Measurements from ENCODE around the gene MPST.
"Not testable (repeated sequence)": the region's sequence is repeated elsewhere in the genome, so short reads cannot be mapped to it uniquely, and the experiment has no call there.

Gene MPST

GRCh38 chr22:37019309-37020191, at the start of gene MPST, which contains the start of gene TST:
Gene MPST, plus strand, starts transcription at chr22:37019742. Its CDS starts 95 bp downstream, at chr22:37019837.
Gene TST, minus strand, starts transcription at chr22:37019447. Its CDS starts 715 bp downstream, at chr22:37018732.
- DNase-seq (ENCODE audit: low read depth in 1 of 2, low spot score in 1 of 2) = peak in 1 of 2 donors; percentile 16

GRCh38 chr22:36971341-36972125, 48.0 kb upstream of the MPST start:
- no peak for DNase-seq (ENCODE audit: low read depth in 1 of 2, low spot score in 1 of 2)

DNA sequence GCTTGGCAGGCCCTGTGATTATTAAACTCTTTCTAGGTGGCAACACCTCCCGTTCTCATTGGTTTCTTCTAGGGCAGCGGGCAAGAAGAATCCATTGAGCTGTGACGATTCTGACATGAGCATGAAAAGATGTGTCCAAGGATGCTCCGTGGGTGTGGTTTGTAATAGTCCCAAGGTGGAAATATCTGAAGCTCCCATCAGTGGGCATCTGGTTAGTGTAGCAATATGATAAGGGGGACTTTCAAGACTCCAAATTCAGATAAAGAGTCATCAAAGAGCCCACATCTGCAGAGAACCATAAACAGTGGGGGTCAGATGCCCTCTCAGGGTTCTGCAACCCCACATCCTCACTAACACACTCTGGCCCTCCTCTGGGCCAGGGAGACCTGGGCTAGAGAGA, 42.9 kb upstream of the MPST start:
- DNase-seq (ENCODE audit: low read depth in 1 of 2, low spot score in 1 of 2) = no peak

GRCh38 chr22:36977401-36977861, 42.1 kb upstream of the MPST start:
- peak; percentile 49 to 65 for DNase-seq (ENCODE audit: low read depth in 1 of 2, low spot score in 1 of 2)

- DNase-seq (ENCODE audit: low read depth in 1 of 2, low spot score in 1 of 2) = peak; percentile 77 to 78
Measured at GRCh38 chr22:36977947-36978660, 41.4 kb upstream of the MPST start.

DNA sequence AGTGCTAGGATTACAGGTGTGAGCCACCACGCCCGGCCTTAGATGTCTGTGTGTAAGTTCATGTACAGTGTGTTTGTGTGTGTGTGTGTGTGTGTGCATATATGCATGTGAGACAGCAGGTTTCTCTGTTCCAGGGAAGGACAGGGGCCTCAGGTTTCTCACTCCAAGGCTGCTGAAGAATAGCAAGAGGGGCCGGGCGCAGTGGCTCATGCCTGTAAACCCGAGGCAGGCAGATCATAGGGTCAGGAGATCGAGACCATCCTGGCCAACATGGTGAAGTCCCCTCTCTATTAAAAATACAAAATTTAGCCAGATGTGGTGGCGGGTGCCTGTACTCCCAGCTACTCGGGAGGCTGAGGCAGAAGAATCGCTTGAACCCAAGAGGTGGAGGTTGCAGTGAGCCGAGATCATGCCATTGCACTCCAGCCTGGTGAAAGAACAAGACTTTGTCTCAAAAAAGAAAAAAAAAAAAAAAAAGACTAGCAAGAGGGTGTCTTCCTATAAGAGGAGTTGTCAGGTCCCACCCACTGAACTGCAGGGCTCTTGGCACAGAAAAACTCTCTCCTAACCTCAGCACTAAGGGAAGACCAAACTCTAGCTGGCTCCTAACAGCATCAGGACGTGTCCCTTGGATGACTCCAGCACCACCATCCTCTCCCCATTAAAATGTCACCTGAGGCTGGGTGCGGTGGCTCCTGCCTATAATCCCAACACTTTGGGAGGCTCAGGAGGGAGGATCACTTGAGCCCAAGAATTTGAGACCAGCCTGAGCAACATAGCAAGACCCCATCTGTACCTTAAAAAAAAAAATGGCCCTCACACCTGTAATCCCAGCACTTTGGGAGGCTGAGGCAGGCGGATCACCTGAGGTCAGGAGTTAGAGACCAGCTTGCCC, 40.3 kb upstream of the MPST start:
- DNase-seq (ENCODE audit: low read depth in 1 of 2, low spot score in 1 of 2) = no peak

GRCh38 chr22:36981247-36981775, 38.2 kb upstream of the MPST start:
- DNase-seq (ENCODE audit: low read depth in 1 of 2, low spot score in 1 of 2) = no peak

DNA sequence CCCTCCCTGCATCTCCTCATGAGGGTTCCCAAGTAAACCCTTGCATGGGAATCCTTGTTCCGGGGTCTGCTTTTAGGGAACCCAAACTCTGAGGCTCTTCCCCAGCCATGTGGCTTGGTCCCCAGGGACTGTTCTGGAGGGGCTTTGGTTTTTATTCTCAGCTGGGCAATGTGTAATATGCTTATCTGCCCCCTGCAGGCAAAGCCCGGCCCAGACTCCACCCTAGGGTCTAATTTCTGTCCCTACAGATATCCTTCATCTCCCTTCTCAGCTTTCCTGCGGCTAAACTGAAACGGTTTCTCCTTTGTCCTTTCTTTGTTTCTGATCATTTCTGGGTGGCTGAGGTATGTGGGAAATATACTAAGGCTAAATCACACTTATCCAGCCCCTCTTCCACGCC, 37.4 kb upstream of the MPST start:
- DNase-seq (ENCODE audit: low read depth in 1 of 2, low spot score in 1 of 2) = no peak

DNA sequence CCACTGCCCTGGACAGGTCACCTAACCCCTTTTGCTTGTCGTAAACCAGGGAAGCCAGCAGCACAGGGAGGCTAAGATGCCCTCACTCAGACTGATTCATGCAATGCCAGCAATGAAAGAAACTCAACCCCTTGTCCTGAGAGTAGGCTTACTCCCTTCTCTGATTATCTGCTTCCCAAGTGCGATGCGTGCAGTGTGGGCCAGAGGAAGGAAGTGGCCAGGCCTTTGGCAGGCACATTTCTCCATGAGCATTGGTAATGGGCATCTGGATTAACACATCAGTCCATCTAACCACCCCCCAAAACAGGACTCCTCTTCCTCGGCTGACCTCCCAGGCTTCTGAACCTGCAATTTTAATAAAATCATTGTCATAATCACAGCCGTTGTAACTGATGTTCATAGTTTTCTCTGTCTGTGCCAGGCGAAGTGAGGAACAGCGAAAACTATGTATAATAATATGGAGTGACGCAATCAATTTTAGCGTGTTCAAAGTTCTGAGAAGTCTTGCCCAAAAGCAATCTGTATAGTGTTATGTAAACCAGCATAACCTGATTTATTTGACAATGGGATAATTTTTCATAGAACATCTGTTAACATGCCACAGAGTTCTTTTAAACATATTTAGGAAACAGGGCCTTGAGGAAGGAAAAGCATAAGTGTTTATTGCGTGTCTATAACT, 34.2 kb upstream of the MPST start:
- no peak for DNase-seq (ENCODE audit: low read depth in 1 of 2, low spot score in 1 of 2)

DNA sequence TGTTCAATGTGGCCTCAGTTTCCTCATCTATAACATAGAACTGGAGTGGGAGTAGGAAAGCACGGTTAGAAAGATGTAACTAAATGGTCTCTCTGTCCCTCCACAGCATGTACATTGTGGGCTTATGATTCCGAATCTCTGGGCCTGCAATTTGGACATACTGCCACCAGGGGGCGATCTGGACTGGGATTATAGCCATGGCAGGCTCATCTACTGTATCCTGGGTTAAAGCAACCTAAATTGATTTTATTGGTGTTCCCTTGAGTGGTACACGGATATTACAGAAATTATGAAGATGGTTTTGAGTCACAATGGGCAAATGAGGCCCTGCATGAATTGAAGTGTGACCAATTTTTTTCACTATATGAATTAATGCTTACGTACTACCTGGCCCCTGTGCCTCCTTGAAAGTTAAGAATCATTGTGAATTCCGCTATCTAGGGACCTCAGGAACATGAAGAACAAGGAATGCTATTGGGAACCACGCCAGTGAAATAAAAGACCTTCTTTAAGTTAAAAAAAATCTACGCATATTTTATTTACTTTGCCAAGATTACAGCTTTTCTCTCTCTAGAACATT, 33.2 kb upstream of the MPST start:
- peak in 1 of 2 donors; percentile 15 for DNase-seq (ENCODE audit: low read depth in 1 of 2, low spot score in 1 of 2)

- no peak for DNase-seq (ENCODE audit: low read depth in 1 of 2, low spot score in 1 of 2)
Measured at GRCh38 chr22:36988075-36988832, 31.3 kb upstream of the MPST start.

DNA sequence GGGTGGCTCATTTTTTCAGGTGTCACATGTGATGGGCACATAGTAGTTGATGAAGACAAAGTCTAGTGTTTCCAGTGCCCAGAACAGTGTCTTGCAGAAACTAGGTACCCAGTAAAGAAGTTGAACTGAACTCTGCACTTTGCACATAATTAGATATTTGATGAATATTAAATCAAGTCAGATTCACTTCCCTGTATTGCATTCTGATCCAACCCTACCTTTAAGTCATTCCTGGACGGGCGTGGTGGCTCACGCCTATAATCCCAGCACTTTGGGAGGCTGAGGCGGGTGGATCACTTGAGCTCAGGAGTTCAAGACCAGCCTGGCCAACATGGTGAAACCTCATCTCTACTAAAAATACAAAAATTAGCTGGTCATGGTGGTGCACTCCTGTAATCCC, 30.5 kb upstream of the MPST start:
- not testable (repeated sequence) for DNase-seq (ENCODE audit: low read depth in 1 of 2, low spot score in 1 of 2)

DNA sequence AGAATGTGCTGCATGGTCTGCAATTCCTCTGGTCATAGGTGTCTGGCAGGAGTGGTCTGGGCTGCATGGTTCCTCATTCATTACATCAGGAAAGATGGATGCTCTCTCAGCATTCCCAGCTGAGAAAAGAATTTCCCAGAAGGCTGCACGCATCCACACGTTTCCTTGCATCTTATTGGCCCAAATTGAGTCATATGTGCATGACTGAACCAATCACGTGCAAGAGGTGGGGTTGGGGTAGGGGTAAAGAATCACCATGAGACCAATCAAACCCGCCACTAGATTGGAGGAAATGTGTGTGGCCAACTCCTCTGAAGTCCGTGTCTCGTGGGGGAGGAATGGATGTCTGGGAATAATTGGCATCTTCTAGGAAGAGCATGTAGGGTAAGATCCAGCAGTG, 29.1 kb upstream of the MPST start:
- no peak for DNase-seq (ENCODE audit: low read depth in 1 of 2, low spot score in 1 of 2)

GRCh38 chr22:36991206-36991605, 28.3 kb upstream of the MPST start:
- DNase-seq (ENCODE audit: low read depth in 1 of 2, low spot score in 1 of 2) = no peak

- no peak for DNase-seq (ENCODE audit: low read depth in 1 of 2, low spot score in 1 of 2)
Measured at GRCh38 chr22:36997746-36998145, 21.8 kb upstream of the MPST start.

- no peak for DNase-seq (ENCODE audit: low read depth in 1 of 2, low spot score in 1 of 2)
Measured at GRCh38 chr22:36998620-36999351, 20.8 kb upstream of the MPST start.

DNA sequence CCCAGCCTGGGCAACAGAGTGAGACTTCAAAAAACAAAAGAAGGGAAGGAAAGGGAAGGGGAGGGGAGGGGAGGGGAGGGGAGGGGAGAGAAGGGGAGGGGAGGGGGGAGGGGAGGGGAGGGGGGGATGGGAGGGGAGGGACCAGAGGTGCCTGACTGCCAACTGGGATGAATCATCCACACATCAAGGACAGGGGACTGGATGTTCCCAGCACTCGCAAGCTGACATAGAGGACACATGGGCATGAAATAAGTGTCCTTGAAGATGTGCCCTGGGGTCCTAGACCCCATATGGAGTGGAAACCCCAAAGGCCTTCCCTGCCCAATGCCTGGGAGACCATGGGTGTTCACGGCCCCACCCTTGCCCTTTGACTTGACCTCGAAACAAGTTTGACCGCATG, 20.1 kb upstream of the MPST start:
- DNase-seq (ENCODE audit: low read depth in 1 of 2, low spot score in 1 of 2) = no peak

All from stimulated activated CD4-positive, alpha-beta T cell treated with anti-CD3 and anti-CD28 coated beads, Interleukin-15, amount 100 ng/mL, for 1 hour (primary cell).